NCI-H748 treated with DMSO at 0.1 percent for 48 hours (cell line): Measurements from ENCODE around the gene C16orf95.

Source experiments
- DNase-seq: peaks from one replicate; lab custom pipeline; 2025; lab: John Stamatoyannopoulos, UW

The C16orf95 gene

DNA sequence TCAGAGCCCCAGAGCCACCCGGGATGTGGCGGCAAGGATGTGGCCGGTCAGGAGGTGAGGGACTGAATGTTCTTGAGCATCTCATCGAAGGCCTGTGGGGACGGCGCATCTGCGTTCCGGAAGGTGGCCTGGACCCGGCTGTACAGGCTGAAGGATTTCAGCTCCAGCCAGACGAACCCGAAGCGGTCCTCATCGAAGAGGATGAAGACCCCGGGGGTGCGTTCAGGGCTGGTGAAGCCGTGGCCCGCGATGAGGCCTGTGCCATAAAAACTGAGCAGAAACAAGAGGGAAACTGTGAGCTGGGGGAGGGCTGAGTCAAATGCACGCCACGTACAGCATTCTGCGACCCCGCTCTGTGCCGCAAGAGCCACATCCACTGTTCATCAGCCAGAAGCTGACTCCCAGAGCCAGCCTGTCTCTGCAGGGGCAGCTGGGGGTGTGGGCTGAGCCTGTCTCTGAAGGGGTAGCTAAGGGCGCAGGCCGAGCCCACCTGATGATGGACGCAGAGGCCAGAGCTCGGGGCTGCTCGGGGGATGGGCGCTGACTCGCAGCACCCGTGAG is 14.1 kb upstream of the C16orf95 start:
- no peak for DNase-seq

DNA sequence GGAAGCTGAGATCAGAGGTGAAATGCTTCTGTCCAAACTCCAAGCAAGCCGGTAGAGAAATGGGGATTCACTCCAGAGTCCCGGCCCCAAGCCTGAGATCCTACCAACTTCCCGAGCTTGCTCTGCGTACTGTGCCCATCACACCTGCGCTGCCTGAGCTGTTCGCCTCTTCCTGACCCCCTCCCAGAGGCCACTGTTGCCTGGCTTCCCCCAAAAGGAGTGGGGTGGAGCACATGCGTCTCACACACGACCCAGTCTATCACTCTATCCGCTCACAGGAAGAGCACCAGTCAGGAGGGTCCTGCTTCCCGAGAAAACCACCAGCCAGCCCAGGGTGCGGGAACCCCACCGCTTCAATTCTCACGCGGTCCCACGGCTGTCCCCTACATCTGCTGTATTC is 13.5 kb upstream of the C16orf95 start:
- DNase-seq = no peak

GRCh38 chr16:87330257-87330624 is 13.0 kb upstream of the C16orf95 start:
- no peak for DNase-seq

- no peak for DNase-seq
These were observed 12.5 kb upstream of the C16orf95 start for GRCh38 chr16:87329436-87330256.

GRCh38 chr16:87328846-87329245 is 11.7 kb upstream of the C16orf95 start:
- DNase-seq = no peak

GRCh38 chr16:87327798-87328495 is 10.8 kb upstream of the C16orf95 start:
- no peak for DNase-seq

GRCh38 chr16:87326151-87326571 is 9.0 kb upstream of the C16orf95 start:
- no peak for DNase-seq

GRCh38 chr16:87325423-87325858 is 8.2 kb upstream of the C16orf95 start:
- DNase-seq = no peak

DNA sequence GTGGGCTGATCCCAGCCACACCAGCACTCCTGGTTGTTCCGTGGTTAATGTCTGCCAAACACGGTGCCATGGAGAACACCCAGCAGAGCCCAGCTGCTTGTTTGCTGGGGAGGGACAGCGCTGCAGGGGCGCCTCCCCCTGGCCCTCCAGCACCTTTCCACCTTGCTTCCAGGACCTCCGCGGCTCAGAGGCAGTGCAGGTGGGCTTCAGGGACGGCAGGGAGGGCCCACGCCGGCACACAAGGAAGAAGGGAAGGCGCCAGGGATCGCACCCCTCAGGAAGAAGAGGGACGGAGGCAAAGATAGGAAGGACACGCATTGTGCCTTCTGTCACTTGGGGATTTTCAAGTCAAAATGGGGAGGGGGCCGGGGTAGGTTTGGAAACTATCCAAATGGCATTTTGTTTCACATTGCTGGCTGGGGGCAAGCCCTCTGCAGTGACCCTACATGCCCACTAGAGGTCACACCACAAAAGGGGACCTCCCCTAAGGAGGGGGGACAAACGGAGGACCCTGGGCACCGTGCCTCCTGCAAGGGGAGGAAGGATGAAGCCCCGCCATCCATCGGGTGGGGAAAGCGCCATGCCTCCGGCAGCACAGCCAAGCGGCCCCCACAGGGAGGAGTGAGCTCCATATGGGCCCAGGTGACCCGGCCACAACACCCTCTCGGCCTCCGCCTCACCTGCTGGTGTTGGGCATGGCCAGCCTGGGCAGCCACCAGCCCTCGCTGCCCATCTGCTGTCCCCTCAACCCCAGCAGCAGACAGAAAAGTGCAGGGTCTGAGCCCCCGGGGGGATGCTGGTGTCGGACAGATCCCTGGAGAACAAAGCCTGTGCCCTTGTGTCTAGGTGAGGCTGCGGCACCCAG is 7.5 kb upstream of the C16orf95 start:
- DNase-seq = no peak

DNA sequence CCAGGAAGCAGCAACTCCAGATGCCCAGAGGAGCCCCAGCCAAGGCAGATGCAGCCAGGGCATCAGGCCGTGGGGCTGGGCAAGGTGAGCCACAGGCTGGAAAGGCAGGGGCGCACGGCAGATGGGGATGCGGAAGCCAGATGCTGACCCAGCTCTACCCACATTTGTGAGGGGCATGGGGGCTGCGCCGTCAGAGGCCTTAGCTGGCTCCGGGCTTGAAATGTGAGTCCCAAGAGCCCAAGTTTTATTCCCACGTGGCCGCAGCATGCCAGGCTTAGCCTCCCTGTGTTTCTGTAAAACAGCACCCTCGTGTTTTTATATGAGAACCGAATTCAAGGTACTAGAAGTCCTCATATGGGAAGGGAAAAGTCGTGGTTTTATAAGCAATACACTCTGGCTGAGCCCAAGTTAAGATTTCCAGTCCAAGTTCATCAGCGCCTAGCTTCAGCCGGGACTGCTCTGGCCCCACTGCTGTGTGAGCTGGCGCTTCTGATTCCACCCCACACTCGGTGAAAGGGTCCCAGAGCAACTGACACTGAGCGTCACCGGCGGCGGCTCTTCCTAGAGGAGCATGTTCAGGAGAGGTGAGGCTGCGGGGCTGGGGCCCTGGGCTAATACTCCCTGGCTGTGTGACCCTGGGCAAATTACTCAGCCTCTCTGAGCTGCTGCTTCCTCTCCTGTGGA is 6.7 kb upstream of the C16orf95 start:
- no peak for DNase-seq

DNA sequence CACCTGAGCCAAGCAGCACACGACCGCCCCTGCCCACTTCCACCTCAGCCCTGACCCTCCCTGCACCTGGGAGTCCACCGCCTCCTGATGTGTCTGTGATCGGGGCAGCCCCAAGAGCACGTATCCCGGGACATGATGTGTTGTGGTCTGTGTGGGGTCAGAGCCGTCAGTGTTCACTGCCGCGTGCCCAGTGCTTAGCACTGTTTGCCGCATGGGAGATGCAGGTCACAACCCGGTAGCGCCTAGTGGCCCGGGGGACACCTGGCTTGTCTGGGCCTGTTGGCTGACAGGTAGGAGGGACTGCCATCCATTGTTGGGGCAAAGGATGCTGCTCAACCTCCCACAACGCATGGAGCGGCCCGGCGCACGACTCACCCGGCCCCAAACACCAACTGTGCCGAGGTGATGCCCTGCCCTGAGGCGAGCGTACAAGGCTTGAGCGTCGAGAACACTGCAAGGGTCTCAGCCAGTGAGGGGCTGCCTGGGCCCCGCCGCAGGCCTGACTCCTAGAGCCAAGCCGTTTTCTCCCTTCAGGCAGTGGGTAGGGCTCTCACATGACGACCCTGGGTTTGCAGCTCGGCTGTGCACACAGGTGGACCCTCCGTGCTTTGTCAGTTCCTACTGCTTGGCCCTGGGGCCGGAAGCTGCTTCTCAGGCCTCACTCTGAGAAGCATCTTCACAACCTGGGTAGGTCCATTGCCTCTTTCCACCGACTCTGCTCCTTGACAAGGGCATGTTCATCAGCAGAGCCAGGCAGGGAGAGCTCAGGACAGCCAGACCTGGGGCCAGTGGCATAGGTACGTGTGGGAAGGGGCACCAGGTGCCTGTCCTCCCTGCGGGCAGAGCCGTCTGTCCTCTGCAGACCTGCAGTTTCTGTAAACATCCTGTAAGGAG is 5.9 kb upstream of the C16orf95 start:
- no peak for DNase-seq

DNA sequence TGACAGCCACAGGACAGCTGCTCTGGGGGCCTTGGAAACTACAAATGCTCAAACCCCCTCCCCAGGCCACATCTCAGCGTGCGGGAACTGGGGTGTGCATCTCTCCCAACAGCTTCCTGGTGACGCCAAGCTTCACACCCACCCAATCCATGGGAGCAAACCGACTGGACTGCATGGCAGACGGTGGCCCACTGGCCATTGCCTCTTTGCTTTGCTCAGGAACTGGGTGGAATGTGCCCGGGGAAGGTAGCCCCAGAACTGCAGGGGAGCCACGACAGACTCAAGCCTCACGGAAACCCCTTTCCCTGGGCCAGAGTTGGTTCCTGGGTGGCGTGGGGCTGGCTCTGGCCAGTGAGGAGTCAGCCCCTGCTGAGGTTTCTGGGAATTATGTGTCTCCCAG is 5.2 kb upstream of the C16orf95 start:
- DNase-seq = no peak

- no peak for DNase-seq
These were observed 4.3 kb upstream of the C16orf95 start for GRCh38 chr16:87321336-87322107.

DNA sequence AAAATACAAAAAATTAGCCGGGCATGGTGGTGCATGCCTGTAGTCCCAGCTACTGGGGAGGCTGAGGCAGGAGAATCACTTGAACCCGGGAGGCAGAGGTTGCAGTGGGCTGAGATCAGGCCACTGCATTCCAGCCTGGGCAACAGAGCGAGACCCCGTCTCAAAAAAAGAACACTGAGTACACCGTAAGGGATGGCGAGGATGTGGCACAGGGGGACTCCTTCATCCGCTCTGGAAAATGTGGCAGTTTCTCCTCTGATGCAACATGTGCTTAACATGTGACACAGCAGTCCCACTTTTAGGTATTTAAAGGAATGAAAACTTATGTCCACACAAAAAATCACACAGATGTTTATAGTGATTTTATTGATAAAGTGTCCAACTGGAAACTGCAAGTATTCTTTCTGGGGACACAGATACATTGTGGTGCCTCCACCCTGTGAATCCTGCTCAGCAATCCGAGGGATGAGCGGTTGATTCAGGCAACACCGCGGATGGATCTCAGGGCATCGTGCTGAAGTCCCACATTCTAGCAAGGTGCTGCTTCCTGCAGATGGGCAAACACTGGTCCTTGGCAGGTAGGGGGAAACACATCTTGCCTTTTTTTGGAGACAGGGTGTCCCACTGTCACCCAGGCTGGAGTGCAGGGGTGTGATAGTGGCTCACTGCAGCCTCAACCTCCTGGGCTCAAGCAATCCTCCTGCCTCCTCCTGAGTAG is 3.5 kb upstream of the C16orf95 start:
- DNase-seq = no peak

- no peak for DNase-seq
These were observed 2.9 kb upstream of the C16orf95 start for GRCh38 chr16:87319997-87320491.

DNA sequence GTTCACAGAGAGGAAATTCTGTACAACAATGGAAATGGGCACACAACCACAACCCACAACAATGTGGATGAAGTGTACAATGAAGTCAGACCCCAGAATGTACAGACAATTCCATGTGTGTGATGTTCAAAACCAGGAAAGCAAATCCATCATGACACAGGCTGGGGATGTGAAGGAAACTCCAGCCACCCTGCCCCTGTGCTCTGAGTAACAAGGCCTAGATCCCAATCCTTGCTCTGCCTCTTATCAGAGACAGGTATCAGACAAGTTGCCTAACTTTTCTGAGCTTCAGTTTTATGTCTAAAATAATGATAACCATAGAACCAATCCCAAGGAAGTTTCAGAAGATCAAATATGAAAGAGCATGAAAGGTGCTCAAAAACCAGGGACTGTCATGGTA is 1.8 kb upstream of the C16orf95 start:
- DNase-seq = no peak

- DNase-seq = no peak
These were observed 805 bp upstream of the C16orf95 start for GRCh38 chr16:87317750-87318644.

DNA sequence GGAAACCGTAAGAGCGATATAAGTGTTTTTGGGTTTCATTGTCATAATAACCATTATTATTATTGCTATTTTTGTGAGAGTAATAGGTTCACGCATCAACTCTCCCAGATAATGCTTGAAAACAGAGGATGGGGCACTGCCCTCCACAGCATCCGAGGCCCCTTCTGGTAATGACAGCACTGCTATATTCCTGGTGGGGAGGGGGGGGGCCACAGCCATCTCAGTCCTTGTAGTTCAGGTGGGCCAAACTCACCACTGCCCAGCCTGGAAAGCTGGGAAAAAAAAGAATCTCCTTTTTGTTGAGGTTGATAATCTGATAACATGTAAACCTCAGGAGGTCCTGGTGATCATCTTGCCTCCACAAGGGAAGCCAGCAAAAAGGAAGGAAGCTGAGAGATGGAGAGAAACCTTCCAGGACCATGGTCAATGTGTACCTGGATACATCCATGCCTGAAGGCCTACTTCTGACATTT is 706 bp downstream of the C16orf95 start:
- no peak for DNase-seq
